Activated T-cell treated with anti-CD3 and anti-CD28 coated beads, Interleukin-2, amount 50 U/mL, for 1 hour (primary cell): ENCODE measurements around the gene ARFIP2.
"Not testable (repeated sequence)": the region's sequence is repeated elsewhere in the genome, so short reads cannot be mapped to it uniquely, and the experiment has no call there.

Source experiments
- DNase-seq: peaks from one replicate; pipeline ENCODE4 v3.0.0-alpha.2; 2020

The ARFIP2 gene

GRCh38 chr11:6481012-6481923 lies at the start of gene ARFIP2, which contains the start of gene TIMM10B:
Gene ARFIP2, minus strand, starts transcription at chr11:6481331. Its CDS starts 910 bp downstream, at chr11:6480421.
Gene TIMM10B, plus strand, starts transcription at chr11:6481501. Its CDS starts 16 bp downstream, at chr11:6481517.
- peak; percentile 93 for DNase-seq

- DNase-seq, result no peak
These were observed 49.7 kb upstream of the ARFIP2 start for GRCh38 chr11:6530848-6531247.

GRCh38 chr11:6529266-6529665 lies 48.1 kb upstream of the ARFIP2 start:
- DNase-seq, result no peak

- no peak for DNase-seq
These were observed 45.4 kb upstream of the ARFIP2 start for GRCh38 chr11:6526411-6527135.

GRCh38 chr11:6523253-6523652 lies 42.1 kb upstream of the ARFIP2 start:
- DNase-seq, result no peak

- not testable (repeated sequence) for DNase-seq
These were observed 40.8 kb upstream of the ARFIP2 start for GRCh38 chr11:6521946-6522345.

- no peak for DNase-seq
These were observed 39.1 kb upstream of the ARFIP2 start for GRCh38 chr11:6520265-6520664.

- no peak for DNase-seq
These were observed 35.7 kb upstream of the ARFIP2 start for GRCh38 chr11:6516865-6517264.

GRCh38 chr11:6505577-6506240 lies 24.6 kb upstream of the ARFIP2 start:
- DNase-seq, result no peak

GRCh38 chr11:6504166-6504565 lies 23.0 kb upstream of the ARFIP2 start:
- no peak for DNase-seq

- DNase-seq, result no peak
These were observed 21.3 kb upstream of the ARFIP2 start for GRCh38 chr11:6502382-6502781.

GRCh38 chr11:6498544-6498943 lies 17.4 kb upstream of the ARFIP2 start:
- no peak for DNase-seq

GRCh38 chr11:6498121-6498520 lies 17.0 kb upstream of the ARFIP2 start:
- no peak for DNase-seq

- no peak for DNase-seq
These were observed 16.1 kb upstream of the ARFIP2 start, which contains the start of gene DNHD1 for GRCh38 chr11:6497069-6497839. Gene DNHD1, plus strand, starts transcription at chr11:6497280. Its CDS starts 936 bp downstream, at chr11:6498216.

- DNase-seq, result no peak
These were observed 8.2 kb upstream of the ARFIP2 start for GRCh38 chr11:6489306-6489705.

- DNase-seq, result no peak
These were observed 7.7 kb upstream of the ARFIP2 start for GRCh38 chr11:6488821-6489220.

- no peak for DNase-seq
These were observed 7.2 kb upstream of the ARFIP2 start for GRCh38 chr11:6488342-6488741.

GRCh38 chr11:6486938-6487337 lies 5.8 kb upstream of the ARFIP2 start:
- no peak for DNase-seq

GRCh38 chr11:6486256-6486655 lies 5.1 kb upstream of the ARFIP2 start:
- no peak for DNase-seq

- no peak for DNase-seq
These were observed 4.5 kb upstream of the ARFIP2 start for GRCh38 chr11:6485661-6486060.

- DNase-seq, result no peak
These were observed 1.9 kb upstream of the ARFIP2 start for GRCh38 chr11:6483015-6483414.

GRCh38 chr11:6482441-6482840 lies 1.3 kb upstream of the ARFIP2 start:
- no peak for DNase-seq

- DNase-seq, result no peak
These were observed 769 bp upstream of the ARFIP2 start for GRCh38 chr11:6481924-6482275.
